Effector CD4-positive, alpha-beta T cell (primary cell): ENCODE data around the gene RPS15.
"Not testable (repeated sequence)": the region's sequence is repeated elsewhere in the genome, so short reads cannot be mapped to it uniquely, and the experiment has no call there.

ENCODE experiments used
- DNase-seq: peaks from one replicate; pipeline ENCODE4 v3.0.0-alpha.2; 2020

The RPS15 gene

GRCh38 chr19:1435378-1435989 is 2.7 kb upstream of the RPS15 start:
- DNase-seq = no peak

- DNase-seq = no peak
Measured at GRCh38 chr19:1437609-1438008, 587 bp upstream of the RPS15 start.

DNA sequence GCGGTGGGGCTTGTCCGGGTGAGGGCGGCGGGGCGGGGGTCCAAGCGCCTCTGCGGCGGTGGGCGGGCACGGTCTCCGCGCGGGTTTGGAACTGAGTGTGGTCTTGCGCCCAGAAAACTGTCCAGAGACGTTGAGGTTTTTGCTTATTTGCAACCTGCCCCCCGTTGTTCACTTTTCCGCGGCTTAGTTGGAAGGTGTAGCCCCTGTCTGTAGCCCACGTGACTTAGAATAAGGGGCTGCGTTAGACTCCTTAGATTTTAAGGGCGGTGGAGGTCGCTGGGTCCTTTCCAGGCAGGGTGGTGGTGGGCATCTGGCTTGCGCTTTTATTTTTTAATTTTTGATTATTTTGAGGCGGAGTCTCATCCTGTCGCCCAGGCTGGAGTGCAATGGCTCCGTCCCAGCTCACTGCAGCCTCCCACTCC is 748 bp downstream of the RPS15 start:
- no peak for DNase-seq

- DNase-seq = not testable (repeated sequence)
Measured at GRCh38 chr19:1439525-1440417, 1.6 kb downstream of the RPS15 start.

- DNase-seq = no peak
Measured at GRCh38 chr19:1440418-1440801, 2.2 kb downstream of the RPS15 start.

- DNase-seq = no peak
Measured at GRCh38 chr19:1441022-1441426, 2.8 kb downstream of the RPS15 start.

GRCh38 chr19:1441677-1442438 is 3.7 kb downstream of the RPS15 start:
- no peak for DNase-seq

DNA sequence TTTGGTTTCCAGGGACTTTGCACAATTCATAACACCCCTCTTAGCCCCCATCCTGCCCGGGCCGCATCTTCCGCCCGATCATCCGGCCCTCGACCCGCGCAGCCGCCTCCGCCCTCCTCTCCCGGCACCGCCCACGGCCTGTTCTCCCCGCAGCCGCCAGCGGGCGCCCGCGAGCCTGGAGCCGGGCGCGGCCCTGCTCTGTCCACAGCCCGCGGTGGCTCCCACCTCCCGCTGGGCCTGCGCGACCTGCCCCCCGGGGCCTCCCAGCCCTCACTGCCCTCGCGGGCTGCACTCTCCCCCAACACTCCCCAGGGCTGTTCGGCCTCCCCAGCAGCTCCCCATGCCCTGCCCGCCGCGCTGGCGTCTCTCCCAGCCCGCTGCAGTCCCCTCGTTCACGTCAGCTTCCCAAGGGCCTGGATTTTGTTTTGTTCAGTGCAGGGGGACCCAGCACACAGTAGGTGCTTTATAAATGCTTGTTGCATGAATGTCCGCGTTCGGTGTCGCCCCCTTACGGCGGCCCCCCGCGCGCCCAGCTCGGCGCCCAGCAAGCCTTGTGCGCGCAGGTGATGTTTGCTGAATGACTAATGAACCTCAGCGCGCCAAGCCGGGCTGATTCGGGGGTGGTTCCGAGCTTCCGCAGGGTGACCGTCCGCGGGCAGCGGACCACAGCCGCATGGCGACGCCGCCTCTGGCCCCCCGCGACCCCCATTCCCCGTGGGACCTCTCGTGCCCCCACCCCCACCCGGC is 7.2 kb downstream of the RPS15 start:
- peak; percentile 57 for DNase-seq

DNA sequence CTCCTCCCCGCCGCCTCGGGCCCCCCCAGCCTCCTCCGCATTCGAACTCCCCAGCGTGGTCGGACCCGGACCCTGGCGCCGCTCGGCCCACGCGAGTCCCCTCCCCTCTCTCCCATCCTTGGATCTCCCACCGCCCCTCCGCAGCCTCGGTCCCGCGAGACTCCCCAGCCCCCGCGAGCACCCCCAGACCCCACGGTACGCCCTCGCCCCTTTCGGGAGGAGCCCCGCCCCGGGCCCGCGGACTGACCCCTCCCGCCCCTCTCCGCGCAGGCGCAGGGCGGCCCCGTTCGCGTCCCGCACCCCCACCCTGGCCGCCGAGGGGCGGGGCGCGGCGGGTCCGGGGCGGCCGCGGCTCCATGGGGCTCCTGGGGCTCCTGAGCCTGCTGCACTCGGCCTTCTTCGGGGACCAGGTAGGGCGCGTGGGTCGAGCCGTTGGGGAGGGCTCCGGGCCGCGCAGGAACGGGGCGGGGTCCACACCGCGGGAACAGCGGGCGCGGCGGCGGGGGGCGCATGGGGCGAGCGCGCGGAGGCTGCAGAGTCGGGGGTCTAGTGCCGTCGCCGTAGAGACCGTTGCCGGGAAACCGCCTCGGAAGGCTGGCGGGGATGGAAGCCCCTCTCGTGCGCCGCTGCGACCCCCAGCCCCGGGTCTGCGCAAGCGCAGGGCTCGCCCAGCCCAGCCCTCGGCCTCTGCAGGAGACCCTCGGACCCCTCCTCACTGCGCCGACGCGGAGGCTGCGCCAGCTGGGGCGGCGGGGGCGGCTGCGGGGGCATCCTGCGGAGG is 7.9 kb downstream of the RPS15 start:
- DNase-seq = no peak

GRCh38 chr19:1446713-1447481 is 8.7 kb downstream of the RPS15 start:
- DNase-seq = peak; percentile 21

GRCh38 chr19:1447504-1447903 is 9.3 kb downstream of the RPS15 start:
- no peak for DNase-seq

- DNase-seq = no peak
Measured at GRCh38 chr19:1447944-1448343, 9.7 kb downstream of the RPS15 start.

GRCh38 chr19:1449467-1450442 is 11.6 kb downstream of the RPS15 start, which contains the start of gene APC2:
TSS of gene APC2 (plus strand) at chr19:1450121. CDS start at chr19:1453002, 2,881 bp downstream.
- no peak for DNase-seq

- no peak for DNase-seq
Measured at GRCh38 chr19:1450735-1451731, 12.8 kb downstream of the RPS15 start.

GRCh38 chr19:1451916-1452801 is 14.0 kb downstream of the RPS15 start:
- DNase-seq = no peak

DNA sequence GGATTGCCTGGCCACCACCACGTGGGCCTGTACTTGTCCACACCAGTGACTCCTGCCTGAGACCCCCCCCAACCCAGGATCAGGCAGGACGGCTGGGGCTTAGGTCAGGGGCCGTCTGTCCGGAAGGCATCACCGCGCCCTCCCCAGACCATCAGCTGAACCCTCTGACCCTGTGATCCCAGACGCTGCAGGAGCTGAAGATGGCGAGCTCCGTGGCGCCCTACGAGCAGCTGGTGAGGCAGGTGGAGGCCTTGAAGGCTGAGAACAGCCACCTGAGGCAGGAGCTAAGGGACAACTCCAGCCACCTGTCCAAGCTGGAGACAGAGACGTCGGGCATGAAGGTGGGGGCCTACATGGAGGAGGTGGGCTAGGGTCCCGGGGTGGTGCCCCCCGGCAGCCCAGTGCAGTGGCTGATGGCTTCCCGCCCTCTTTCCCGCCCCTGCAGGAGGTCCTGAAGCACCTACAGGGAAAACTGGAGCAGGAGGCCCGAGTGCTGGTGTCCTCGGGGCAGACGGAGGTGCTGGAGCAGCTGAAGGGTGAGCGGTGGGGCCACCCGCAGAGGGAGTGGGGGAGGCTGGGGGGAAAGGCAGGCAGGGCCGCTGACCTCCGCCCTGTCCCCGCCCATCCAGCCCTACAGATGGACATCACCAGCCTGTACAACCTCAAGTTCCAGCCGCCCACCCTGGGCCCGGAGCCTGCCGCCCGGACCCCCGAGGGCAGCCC is 14.8 kb downstream of the RPS15 start:
- DNase-seq = no peak
